HG03378 (cell line): Measurements from ENCODE around the gene POLR3GL.
"Not testable (repeated sequence)": the region's sequence is repeated elsewhere in the genome, so short reads cannot be mapped to it uniquely, and the experiment has no call there.

ENCODE experiments used
- ATAC-seq: cut with Tn5 transposase; IDR thresholded peaks from one replicate; pipeline ENCODE4 v1.9.1; 2021; ENCODE audit warnings: mild to moderate bottlenecking, moderate library complexity; ENCODE audit not compliant: unreplicated experiment

The POLR3GL gene

GRCh38 chr1:146016891-146017290, 52.4 kb downstream of the POLR3GL start:
- no peak for ATAC-seq

GRCh38 chr1:146019231-146020057, 55.0 kb downstream of the POLR3GL start:
- no peak for ATAC-seq

GRCh38 chr1:146020058-146021049, 55.9 kb downstream of the POLR3GL start:
- no peak for ATAC-seq

GRCh38 chr1:146021050-146021445, 56.6 kb downstream of the POLR3GL start:
- ATAC-seq, result no peak

- no peak for ATAC-seq
These were observed 57.3 kb downstream of the POLR3GL start, which contains the start of gene HJV for GRCh38 chr1:146021622-146022402. Gene HJV, minus strand, starts transcription at chr1:146021735. Its CDS starts 1,504 bp downstream, at chr1:146020231.

- ATAC-seq, result no peak
These were observed 58.1 kb downstream of the POLR3GL start for GRCh38 chr1:146022403-146023127.

GRCh38 chr1:146025787-146026495, 61.5 kb downstream of the POLR3GL start:
- not testable (repeated sequence) for ATAC-seq

- ATAC-seq, result not testable (repeated sequence)
These were observed 62.2 kb downstream of the POLR3GL start for GRCh38 chr1:146026650-146027049.
